H1 (cell line): ENCODE data around the gene TTC9. TPM values are rescaled to one million over a fixed set of nuclear protein-coding genes. Genes with fewer than 3 reads are reported as not detected.

Experiments
- CTCF ChIA-PET: fragments of 300-600 bp; sonication (Branson Sonifier 250); formaldehyde crosslinking; loops from one replicate; lab custom pipeline; 2021; ENCODE audit not compliant: partially characterized antibody; lab: Charles Lee
- POLR2A ChIA-PET: fragments of 300-600 bp; sonication (Branson Sonifier 250); formaldehyde crosslinking; loops from one replicate; lab custom pipeline; 2021; ENCODE audit warnings: inconsistent platforms; ENCODE audit not compliant: partially characterized antibody; lab: Charles Lee
- DNase-seq, 2 experiments: peaks; one replicate each; pipeline versions ENCODE4 v3.0.0 to v3.0.0-alpha.2; 2010 to 2022; ENCODE audit warnings: low spot score in 2 of 2, low read depth in 1 of 2, mixed read lengths in 1 of 2
- FAIRE-seq: peaks from 2 replicates; lab custom pipeline; 2011; peaks lifted over from hg19 to GRCh38; lab: Jason Lieb, UNC
- H2AFZ ChIP-seq: 2 replicates; pipeline ENCODE4 v1.8.1; 2012; ENCODE audit warnings: low read length, inconsistent platforms
- H2AK5ac ChIP-seq: 2 replicates; pipeline ENCODE4 v1.6.1; 2013; ENCODE audit warnings: low read depth, low read length
- H2BK120ac ChIP-seq: replicated peaks from 2 replicates; pipeline ENCODE3; 2013; ENCODE audit warnings: low read depth, low read length, inconsistent platforms
- H2BK12ac ChIP-seq: 2 replicates; pipeline ENCODE4 v1.6.1; 2013; ENCODE audit warnings: low read depth, low read length
- H2BK15ac ChIP-seq: 2 replicates; pipeline ENCODE4 v1.6.1; 2013; ENCODE audit warnings: low read length
- H2BK20ac ChIP-seq: 2 replicates; pipeline ENCODE4 v1.6.1; 2013; ENCODE audit warnings: low read length
- H2BK5ac ChIP-seq: 2 replicates; pipeline ENCODE4 v1.6.1; 2013; ENCODE audit warnings: low read depth, low read length
- H3K14ac ChIP-seq: 2 replicates; pipeline ENCODE4 v1.6.1; 2013; ENCODE audit warnings: inconsistent platforms; ENCODE audit not compliant: insufficient read length
- H3K18ac ChIP-seq: 2 replicates; pipeline ENCODE4 v1.6.1; 2013; ENCODE audit warnings: low read length; ENCODE audit errors: extremely low read depth
- H3K23ac ChIP-seq: 2 replicates; pipeline ENCODE4 v1.6.1; 2013; ENCODE audit warnings: inconsistent platforms; ENCODE audit not compliant: insufficient read length
- H3K23me2 ChIP-seq: 2 replicates; pipeline ENCODE4 v1.6.1; 2013; ENCODE audit warnings: low read depth, low read length
- H3K27ac ChIP-seq: 2 replicates; pipeline ENCODE4 v1.6.1; 2011; ENCODE audit warnings: low read depth, low read length, inconsistent platforms
- H3K27me3 ChIP-seq, 4 experiments: replicated peaks in 1 of 4; 1 replicate in 1 of 4; 2 replicates in 3 of 4; pipeline versions ENCODE4 v1.6.1 to v1.8.1; 2011 to 2013; ENCODE audit warnings: low read length in 3 of 4, mild to moderate bottlenecking in 3 of 4, inconsistent platforms in 2 of 4, mixed read lengths in 2 of 4, moderate library complexity in 1 of 4; ENCODE audit not compliant: control insufficient read depth in 3 of 4, insufficient read depth in 3 of 4; ENCODE audit errors: extremely low read depth in 1 of 4
- H3K36me3 ChIP-seq, 4 experiments: 2 replicates each; pipeline versions ENCODE4 v1.6.1 to v1.8.1; 2011 to 2013; ENCODE audit warnings: mild to moderate bottlenecking in 4 of 4, low read length in 3 of 4, moderate library complexity in 2 of 4, control low read depth in 1 of 4, inconsistent platforms in 1 of 4; ENCODE audit not compliant: insufficient read depth in 4 of 4, control insufficient read depth in 2 of 4
- H3K4ac ChIP-seq: replicated peaks from 2 replicates; pipeline ENCODE3; 2013; ENCODE audit warnings: low read length, low read depth, mixed read lengths, inconsistent platforms; ENCODE audit not compliant: insufficient read length
- H3K4me1 ChIP-seq, 4 experiments: replicated peaks in 1 of 4; 1 replicate in 1 of 4; 2 replicates in 3 of 4; pipeline versions ENCODE4 v1.6.1 to v1.8.1; 2011 to 2013; ENCODE audit warnings: low read length in 3 of 4, inconsistent platforms in 2 of 4, mixed read lengths in 1 of 4; ENCODE audit not compliant: insufficient read depth in 4 of 4, control insufficient read depth in 3 of 4
- H3K4me2 ChIP-seq, 2 experiments: 2 replicates each; pipeline versions ENCODE4 v1.6.1 to v1.8.1; 2011 to 2013; ENCODE audit warnings: low read depth in 2 of 2, low read length in 2 of 2, control low read depth in 1 of 2, inconsistent platforms in 1 of 2, mild to moderate bottlenecking in 1 of 2; ENCODE audit not compliant: insufficient read depth in 1 of 2
- H3K4me3 ChIP-seq, 4 experiments: fragments of 200-600, 300-600 bp in 1 of 4; sonication (generic), shearing (Covaris generic), sonication (Bioruptor Twin) in 1 of 4; 2 replicates each; pipeline versions ENCODE4 v1.5.1 to v1.8.1; 2011 to 2016; ENCODE audit warnings: low read length in 4 of 4, low read depth in 3 of 4, control low read depth in 2 of 4, inconsistent platforms in 2 of 4, mild to moderate bottlenecking in 2 of 4, mixed read lengths in 1 of 4, moderate library complexity in 1 of 4; ENCODE audit not compliant: insufficient read depth in 2 of 4; ENCODE audit errors: extremely low read depth in 1 of 4
- H3K56ac ChIP-seq: replicated peaks from 2 replicates; pipeline ENCODE3; 2013; ENCODE audit warnings: low read depth, mild to moderate bottlenecking, mixed read lengths, low read length, inconsistent platforms; ENCODE audit not compliant: insufficient read length
- H3K79me1 ChIP-seq: 2 replicates; pipeline ENCODE4 v1.6.1; 2013; ENCODE audit warnings: low read depth, low read length, control low read depth
- H3K79me2 ChIP-seq, 2 experiments: 2 replicates each; pipeline versions ENCODE4 v1.6.1 to v1.8.1; 2012 to 2013; ENCODE audit warnings: low read length in 2 of 2, mild to moderate bottlenecking in 2 of 2, inconsistent platforms in 1 of 2; ENCODE audit not compliant: insufficient read depth in 2 of 2, control insufficient read depth in 1 of 2
- H3K9ac ChIP-seq, 4 experiments: replicated peaks in 1 of 4; 1 replicate in 1 of 4; 2 replicates in 3 of 4; pipeline versions ENCODE4 v1.6.1 to v1.8.1; 2011 to 2013; ENCODE audit warnings: low read depth in 3 of 4, low read length in 3 of 4, control low read depth in 2 of 4, mild to moderate bottlenecking in 2 of 4, moderate library complexity in 2 of 4, inconsistent platforms in 1 of 4; ENCODE audit errors: extremely low read depth in 1 of 4
- H3K9me3 ChIP-seq, 2 experiments: 2 replicates each; pipeline versions ENCODE4 v1.6.1 to v1.8.1; 2012 to 2013; ENCODE audit warnings: mild to moderate bottlenecking in 2 of 2, moderate library complexity in 2 of 2, control low read depth in 1 of 2, inconsistent platforms in 1 of 2, low read depth in 1 of 2, low read length in 1 of 2, mixed read lengths in 1 of 2; ENCODE audit not compliant: insufficient read depth in 2 of 2
- H4K20me1 ChIP-seq, 2 experiments: replicated peaks in 1 of 2; 2 replicates each; pipeline versions ENCODE3 to v1.8.1; 2011 to 2013; ENCODE audit warnings: inconsistent platforms in 2 of 2, low read length in 2 of 2, mild to moderate bottlenecking in 1 of 2; ENCODE audit not compliant: insufficient read depth in 2 of 2, control insufficient read depth in 1 of 2
- H4K5ac ChIP-seq: 2 replicates; pipeline ENCODE4 v1.6.1; 2013; ENCODE audit warnings: low read length, low read depth, mixed read lengths, inconsistent platforms; ENCODE audit not compliant: insufficient read length
- H4K8ac ChIP-seq: 2 replicates; pipeline ENCODE4 v1.8.0; 2013; ENCODE audit warnings: mild to moderate bottlenecking, moderate library complexity, low read length, inconsistent platforms; ENCODE audit not compliant: insufficient read depth; ENCODE audit errors: extremely low read depth
- H4K91ac ChIP-seq: replicated peaks from 2 replicates; pipeline ENCODE3; 2013; ENCODE audit warnings: low read length, mixed read lengths, inconsistent platforms; ENCODE audit not compliant: insufficient read length
- CEBPB ChIP-seq: IDR thresholded peaks from 2 replicates; pipeline ENCODE4 v1.6.1; 2012; ENCODE audit warnings: low read depth, low read length
- FOSL1 ChIP-seq: IDR thresholded peaks from 2 replicates; pipeline ENCODE4 v1.6.1; 2011; ENCODE audit warnings: mild to moderate bottlenecking, low read depth, low read length, moderate library complexity; ENCODE audit not compliant: insufficient read depth
- KDM5A ChIP-seq: fragments of 200-600 bp; IDR thresholded peaks from 2 replicates; pipeline ENCODE4 v1.7.1; 2012; ENCODE audit warnings: mild to moderate bottlenecking, low read length, inconsistent platforms, mixed read lengths
- MAFK ChIP-seq: IDR thresholded peaks from 2 replicates; pipeline ENCODE4 v1.6.1; 2012; ENCODE audit warnings: low read depth, mild to moderate bottlenecking, improper control_type of control experiment, low read length
- PHF8 ChIP-seq: fragments of 200-600 bp; sonication (generic); conservative IDR thresholded peaks from 2 replicates; pipeline ENCODE4 v1.7.1; 2012; ENCODE audit warnings: low read depth, mild to moderate bottlenecking, inconsistent platforms, low read length, moderate library complexity
- RBBP5 ChIP-seq: IDR thresholded peaks from 2 replicates; pipeline ENCODE4 v1.7.1; 2012; ENCODE audit warnings: low read depth, mild to moderate bottlenecking, inconsistent platforms, low read length, moderate library complexity, borderline replicate concordance
- SAP30 ChIP-seq: fragments of 300-600 bp; sonication (generic); IDR thresholded peaks from 2 replicates; pipeline ENCODE4 v1.7.1; 2012; ENCODE audit warnings: low read length, moderate library complexity, mild to moderate bottlenecking, inconsistent platforms; ENCODE audit not compliant: insufficient read depth, insufficient replicate concordance
- SP1 ChIP-seq: IDR thresholded peaks from 2 replicates; pipeline ENCODE4 v1.6.1; 2011; ENCODE audit warnings: low read depth, low read length
- SUZ12 ChIP-seq: fragments of 200-600 bp; sonication (generic); IDR thresholded peaks from 2 replicates; pipeline ENCODE4 v1.6.1; 2012; ENCODE audit warnings: mild to moderate bottlenecking, inconsistent platforms, low read length, moderate library complexity, mixed read lengths
- TCF12 ChIP-seq: IDR thresholded peaks from 2 replicates; pipeline ENCODE4 v1.6.1; 2011; ENCODE audit warnings: low read depth, mild to moderate bottlenecking, low read length
- TEAD4 ChIP-seq: IDR thresholded peaks from 2 replicates; pipeline ENCODE4 v1.6.1; 2012; ENCODE audit warnings: low read depth, low read length, inconsistent platforms, mixed read lengths
- polyA plus RNA-seq, 7 experiments: library from polyadenylated mRNA; depleted of rRNA in 3 of 7; stranded (reverse) in 5 of 7; unstranded in 2 of 7; fragments of >200 nt in 5 of 7; fragments of 200-250 nt in 2 of 7; gene quantifications; 1 replicate in 5 of 7; 2 replicates in 1 of 7; 4 replicates in 1 of 7; pipeline versions ENCODE4 v1.2.1 to v1.2.3, GENCODE V29; 2011 to 2013; ENCODE audit warnings: missing spikeins in 2 of 7, mixed read lengths in 2 of 7
- total RNA-seq: library from RNA; stranded (reverse); fragmentation: NEBNext Ultra II Directional; extraction: Animal tissue kit (Norgen Biotek cat#: 25700); gene quantifications from 2 replicates; pipeline ENCODE4 v1.2.1, GENCODE V29; 2021

Gene TTC9
- total and polyA plus RNA-seq, 2 of the 8 experiments (the other 6 are each of a cell fraction or from before 2014, with no cell fraction given), result 21.0 to 29.5 TPM

GRCh38 chr14:70619708-70620107, 22.0 kb upstream of the TTC9 start:
- no peak overlapping the region for H3K4me3 ChIP-seq
- no peak overlapping the region for H3K14ac ChIP-seq
- H2BK20ac ChIP-seq, result no peak overlapping the region
- H3K4me2 ChIP-seq, result no peak overlapping the region
- H3K36me3 ChIP-seq, result no peaks in the 10 kb centered on the region
- no peak overlapping the region for H2AFZ ChIP-seq
- no peaks in the 10 kb centered on the region for H3K79me1 ChIP-seq
- H4K91ac ChIP-seq, result no peak overlapping the region
- no peaks in the 10 kb centered on the region for H3K79me2 ChIP-seq
- no peak overlapping the region for H3K9ac ChIP-seq
- H2AK5ac ChIP-seq, result no peak overlapping the region
- H4K8ac ChIP-seq, result no peak overlapping the region
- no peak overlapping the region for H2BK5ac ChIP-seq
- H3K23me2 ChIP-seq, result no peaks in the 10 kb centered on the region
- H3K56ac ChIP-seq, result no peak overlapping the region
- ChIA-PET POLR2A (interaction anchor here (0.6 to 1.2 kb wide), 2 partner anchors 66 to 189 kb away, joined by 3 read pairs; partner anchors contain the start of gene MAP3K9), CTCF (interaction anchor here (0.7 to 12.5 kb wide), 6 partner anchors 21 to 227 kb away, joined by 3 to 154 read pairs (median 3); no protein-coding TSS in a partner anchor)
- no peak overlapping the region for H2BK120ac ChIP-seq
- H3K23ac ChIP-seq, result no peak overlapping the region
- no peaks in the 10 kb centered on the region for H3K27me3 ChIP-seq
- H2BK15ac ChIP-seq, result no peak overlapping the region
- DNase-seq, result no peak
- H3K27ac ChIP-seq, result no peak overlapping the region
- H3K4ac ChIP-seq, result no peak overlapping the region
- H4K5ac ChIP-seq, result no peak overlapping the region
- TF ChIP-seq FOSL1 (no peak), TCF12 (no peak), CEBPB (no peak), RBBP5 (no peak), MAFK (no peak), SP1 (no peak), SUZ12 (no peak), PHF8 (no peak), KDM5A (no peak), SAP30 (no peak), TEAD4 (no peak)
- TF ChIP-seq, all 59 proteins: peak for 0
- Histone ChIP-seq H3K18ac (no peak overlapping the region), H3K9me3 (0 out of 4 replicates have a peak, but pooled peaks cover 0 to 4% of the 10 kb centered on the region in 2 experiments), H2BK12ac (no peak overlapping the region), H4K20me1 (no peaks in the 10 kb centered on the region), H3K4me1 (no peaks in the 10 kb centered on the region)
- no peak for FAIRE-seq
